DMS114 treated with DMSO at 0.1 percent for 48 hours (cell line): ENCODE measurements around the gene CAMTA1.
A peak's percentile ranks its signal among the peaks of the same experiment; 100 is the strongest.

ENCODE experiments used
- DNase-seq: peaks from one replicate; lab custom pipeline; 2025; ENCODE audit not compliant: unreplicated experiment; lab: John Stamatoyannopoulos, UW

CAMTA1 gene

DNA sequence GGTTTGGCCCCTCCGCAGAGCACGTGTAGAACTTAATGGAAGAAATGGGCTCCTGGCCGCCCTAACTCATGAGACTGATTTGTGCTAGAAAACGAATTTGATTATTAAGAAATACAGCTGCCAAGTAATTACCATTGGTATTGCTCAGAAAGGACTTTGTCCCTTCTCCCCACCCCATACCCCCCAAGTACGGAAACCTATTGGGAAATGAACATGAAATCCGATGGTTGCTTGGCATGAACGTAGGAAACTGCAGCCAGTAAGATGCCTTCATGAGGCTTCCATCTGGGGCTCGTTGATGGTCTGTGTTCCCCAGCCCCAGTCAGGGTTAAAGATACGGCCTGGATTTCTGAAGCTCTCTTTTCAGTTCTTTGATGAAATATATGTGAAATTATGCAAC, 1020.2 kb downstream of the CAMTA1 start:
- no peak for DNase-seq

DNA sequence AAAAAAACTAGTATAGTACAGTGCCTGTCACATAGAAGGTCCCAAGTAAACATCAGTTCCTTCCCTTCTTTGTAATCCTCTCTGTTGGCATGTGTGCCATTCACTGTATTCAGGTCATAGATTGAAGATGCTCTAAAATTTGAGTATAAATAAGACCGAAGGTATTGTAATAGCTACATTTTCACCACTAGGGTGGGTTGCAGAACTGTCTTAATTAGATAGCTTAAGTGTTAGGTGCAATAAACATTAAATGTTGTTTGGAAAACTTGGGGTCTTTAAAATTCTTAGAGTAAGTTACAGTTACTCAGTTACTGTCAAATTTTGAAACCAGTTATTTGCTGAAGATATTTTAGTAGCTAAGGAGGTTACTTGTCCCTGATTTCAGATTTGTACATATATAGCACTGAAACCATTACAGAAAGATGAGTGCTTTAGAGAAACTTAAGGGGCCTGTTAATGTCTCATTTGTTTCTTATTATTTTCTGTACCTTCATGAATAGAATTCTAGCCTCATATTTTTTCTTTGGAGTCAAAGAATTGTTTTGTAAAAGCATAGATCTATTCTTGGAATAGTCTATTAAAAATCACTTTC, 1023.1 kb downstream of the CAMTA1 start:
- peak; percentile 19 for DNase-seq

DNA sequence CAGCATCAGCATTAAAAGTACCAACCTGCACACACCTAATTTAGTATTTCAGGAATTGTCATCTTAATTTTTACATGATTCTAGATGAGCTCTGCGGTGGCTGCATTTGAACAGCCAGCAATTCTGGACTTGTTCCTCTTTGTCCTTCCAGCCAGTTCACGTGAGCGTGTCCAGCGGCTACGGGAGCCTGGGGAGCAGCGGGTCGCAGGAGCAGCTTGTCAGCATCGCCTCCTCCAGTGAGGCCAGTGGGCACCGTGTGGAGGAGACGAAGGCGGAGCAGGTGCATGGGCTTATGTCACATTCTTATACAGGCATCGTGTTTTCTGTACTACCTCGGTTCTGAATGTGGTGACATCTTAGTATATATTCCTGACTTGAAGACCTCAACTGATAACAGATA, 1024.5 kb downstream of the CAMTA1 start:
- DNase-seq: no peak

DNA sequence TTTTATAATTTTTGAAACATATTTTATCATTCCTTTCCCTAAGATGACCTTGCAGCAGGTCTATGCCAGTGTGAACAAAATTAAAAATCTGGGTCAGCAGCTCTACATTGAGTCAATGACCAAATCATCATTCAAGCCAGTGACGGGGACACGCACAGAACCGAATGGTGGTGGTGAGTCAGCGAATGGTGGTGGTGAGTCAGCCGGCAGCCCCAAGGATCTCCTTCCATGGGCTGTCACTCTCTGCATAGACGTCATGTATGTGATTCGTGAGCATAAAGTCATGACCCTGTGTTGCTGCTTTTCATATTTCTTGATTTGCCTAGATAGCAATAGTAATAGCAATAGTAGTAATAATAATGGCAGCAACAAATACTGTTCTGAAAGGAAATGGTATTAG, 1025.1 kb downstream of the CAMTA1 start:
- no peak for DNase-seq

DNA sequence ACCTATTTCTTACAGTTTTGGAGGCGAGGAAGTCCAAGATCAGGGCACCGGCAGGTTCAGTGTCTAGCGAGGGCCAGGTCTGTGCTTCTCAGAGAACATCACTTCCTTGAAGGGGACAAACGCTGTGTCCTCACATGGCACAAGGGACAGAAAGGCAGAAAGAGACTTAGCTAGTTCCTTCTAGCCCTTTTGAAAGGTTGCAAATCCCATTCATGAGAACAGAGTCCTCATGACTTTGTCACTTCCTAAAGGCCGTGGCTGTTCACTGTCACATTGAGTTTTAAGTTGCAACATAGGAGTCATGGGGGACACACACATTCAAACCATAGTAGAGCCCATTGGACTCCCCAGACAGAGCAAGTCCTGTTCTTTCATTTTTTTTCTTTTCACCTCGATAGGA, 1026.2 kb downstream of the CAMTA1 start:
- no peak for DNase-seq

DNA sequence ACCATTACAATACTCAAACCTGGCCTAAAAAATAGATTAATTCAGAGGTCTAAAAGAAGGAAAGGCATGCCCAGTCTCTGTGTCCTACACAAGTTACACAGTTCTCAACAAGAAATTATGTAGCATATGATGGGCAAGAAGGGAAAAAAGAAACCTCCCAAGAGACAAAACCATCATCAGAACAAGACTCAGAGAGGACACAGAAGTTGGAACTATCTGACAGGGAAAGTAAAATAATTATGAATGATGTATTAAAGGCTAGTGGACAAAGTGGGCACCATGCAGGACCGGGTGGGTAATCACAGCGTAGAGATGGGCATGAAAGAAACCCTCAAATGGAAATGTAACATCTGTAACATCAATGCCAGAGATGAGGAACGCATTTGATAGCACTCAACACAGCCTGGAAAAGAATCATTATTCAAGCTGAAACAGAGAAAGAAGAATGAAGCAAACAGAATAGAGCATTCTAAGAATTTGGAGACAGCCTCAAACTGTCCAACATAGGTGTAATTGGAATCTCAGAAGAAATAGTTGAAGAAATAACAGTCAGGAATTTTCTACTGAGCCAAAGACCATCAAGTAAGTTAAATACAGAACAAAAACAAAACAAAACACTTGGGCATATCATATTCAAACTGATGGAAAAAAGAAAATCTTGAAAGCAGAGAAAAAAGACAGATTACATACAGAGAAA, 1028.6 kb downstream of the CAMTA1 start:
- no peak for DNase-seq
